Ovary (tissue), 9 donors: Measurements from ENCODE around the gene EYS. TPM values are rescaled to one million over a fixed set of nuclear protein-coding genes. Genes with fewer than 3 reads are reported as not detected.

ENCODE experiments used
- DNase-seq, 5 donors: peaks; one replicate each; pipeline ENCODE4 v3.0.0-alpha.2; 2019 to 2020
- H3K27ac ChIP-seq, 2 donors: fragments of 200-600 bp; one replicate each; pipeline versions ENCODE4 v1.5.1 to v1.8.0; 2019 to 2022
- H3K27me3 ChIP-seq: fragments of 200-600 bp; one replicate; pipeline ENCODE4 v1.8.0; 2022
- H3K36me3 ChIP-seq: fragments of 200-600 bp; sonication (generic); one replicate; pipeline ENCODE4 v1.5.1; 2019
- H3K4me1 ChIP-seq: one replicate; pipeline ENCODE4 v1.8.1; 2013; ENCODE audit warnings: mild to moderate bottlenecking, moderate library complexity; ENCODE audit not compliant: insufficient read depth
- H3K4me3 ChIP-seq: fragments of 200-600 bp; sonication (generic); one replicate; pipeline ENCODE4 v1.5.1; 2017
- H3K9me3 ChIP-seq, 2 donors: fragments of 200-600 bp in 1 of 2; sonication (generic) in 1 of 2; one replicate each; pipeline versions ENCODE4 v1.5.1 to v1.8.1; 2013 to 2019; ENCODE audit warnings: mild to moderate bottlenecking in 1 of 2, moderate library complexity in 1 of 2
- CTCF ChIP-seq, 3 donors: fragments of 450-650 bp in 2 of 3; fragments of 200-600 bp in 1 of 3; IDR thresholded peaks; one replicate each; pipeline versions ENCODE4 v1.5.1 to v1.8.0; 2016 to 2022; ENCODE audit warnings: antibody characterized with exemption in 3 of 3, mild to moderate bottlenecking in 1 of 3
- EP300 ChIP-seq: sonication (generic); formaldehyde crosslinking; IDR thresholded peaks from one replicate; pipeline ENCODE4 v1.6.1; 2017; ENCODE audit warnings: antibody characterized with exemption
- POLR2A ChIP-seq: fragments of 450-650 bp; IDR thresholded peaks from one replicate; pipeline ENCODE4 v1.6.1; 2017; ENCODE audit warnings: antibody characterized with exemption, mild to moderate bottlenecking, moderate library complexity
- WGBS, 3 donors: extraction: QIAGEN DNeasy Blood & Tissue Kit in 1 of 3; methylation state at CpG; one replicate each; pipeline versions ENCODE4 v1.1.5 to v1.1.7; 2013 to 2017; 5-methylcytosine and 5-hydroxymethylcytosine counted together
- intact Hi-C, 4 donors: fragments of 100-400 bp; cut with DNase I; formaldehyde crosslinking; loops; one replicate each; pipeline versions ENCODE4 v1.11.0 to v1.15.1; 2022 to 2023
- polyA plus RNA-seq, 2 donors: library from polyadenylated mRNA; stranded (reverse); fragments of 200-250 nt in 1 of 2; fragments of 350-450 nt in 1 of 2; fragmentation: Illumina TruSeq in 1 of 2; extraction: RNeasy Lipid Tissue Mini Kit (QIAGEN cat#74804) in 1 of 2; gene quantifications; one replicate each; pipeline ENCODE4 v1.2.3, GENCODE V29; 2013 to 2014
- total RNA-seq, 7 donors: library from RNA; depleted of rRNA in 2 of 7; stranded (reverse); fragments of >200 nt in 2 of 7; fragmentation: NEBNext Ultra II Directional in 3 of 7; extraction: Animal tissue kit (Norgen Biotek cat#: 25700) in 3 of 7; gene quantifications; one replicate each; pipeline versions ENCODE4 v1.1.0 to v1.2.4, GENCODE V29; 2016 to 2023
- donor health status: DM: no; HTN: no; CAD: no; lungs with moderate emphysema.
- donor health status: DM: no; HTN: no; CAD: no.
- donor health status: Bipolar disorder and iron deficiency.
- donor health status: DM: yes; HTN: yes; CAD: no.
- donor health status: DM: no; HTN: no; CAD: no.
- donor health status: DM: yes; HTN: yes; CAD: no.

EYS gene
- total and polyA plus RNA-seq, 9 donors: under 0.01 to 0.03 (median 0.01) TPM; not detected in 6

DNA sequence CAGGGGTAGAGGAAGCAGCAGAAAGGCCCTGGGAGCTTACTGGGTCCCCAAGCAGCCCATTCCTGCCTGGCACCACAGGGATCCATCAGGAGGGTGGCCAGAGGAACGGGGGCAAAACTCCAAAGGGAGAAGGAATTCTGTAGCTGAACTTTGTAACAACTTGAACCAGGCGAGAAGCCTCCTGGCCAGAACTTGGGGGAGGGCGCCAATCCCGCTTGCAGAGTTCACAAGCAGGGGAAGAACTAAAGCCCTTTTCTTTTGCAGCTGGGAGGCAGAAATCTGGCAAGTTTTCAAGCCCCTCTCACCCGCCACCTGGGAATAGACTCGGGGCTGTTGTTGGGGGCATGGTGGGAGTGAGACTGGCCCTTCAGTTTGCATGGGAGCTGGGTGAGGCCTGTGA, 1882.3 kb downstream of the EYS start:
- DNase-seq: no peak
- Histone ChIP-seq H3K27me3 (no peaks in the 10 kb centered on the region), H3K4me3 (no peak overlapping the region), H3K27ac (no peak overlapping the region), H3K4me1 (no peaks in the 10 kb centered on the region), H3K9me3 (no peaks in the 10 kb centered on the region), H3K36me3 (no peaks in the 10 kb centered on the region)
- intact Hi-C loops: no loop called here
- TF ChIP-seq CTCF (IDR thresholded peaks at IDR 0.05): no peak
- WGBS, 3 donors: 77 to 87% (median 81%) methylated on average over 6 of the region's 6 CpGs

DNA sequence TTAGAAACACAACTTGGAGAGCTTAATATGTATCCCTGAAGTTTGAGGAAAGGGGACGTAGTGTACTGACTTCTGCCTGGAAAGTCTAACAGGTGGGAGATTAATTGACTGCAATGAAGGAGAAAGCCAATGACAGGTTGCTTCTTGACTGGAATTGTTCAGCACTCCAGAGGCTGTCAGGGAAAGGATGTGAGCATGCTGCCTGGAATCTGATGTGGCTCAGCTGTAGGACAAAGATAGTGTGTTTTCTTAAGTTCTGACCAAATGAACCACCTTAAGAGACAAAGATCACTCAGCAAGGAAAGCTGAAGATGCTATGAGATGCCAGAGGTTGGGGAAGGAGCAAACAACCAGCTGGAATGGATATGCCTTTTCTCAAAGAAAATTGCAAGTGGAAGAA, 1885.6 kb downstream of the EYS start:
- H3K9me3 ChIP-seq: no peaks in the 10 kb centered on the region
- H3K36me3 ChIP-seq: no peaks in the 10 kb centered on the region
- no peak overlapping the region for H3K4me3 ChIP-seq
- 51 to 61% (median 59%) methylated on average over 1 of the region's 1 CpG for WGBS, 3 donors
- H3K27me3 ChIP-seq: no peaks in the 10 kb centered on the region
- TF ChIP-seq CTCF (IDR thresholded peaks at IDR 0.05): no peak
- TF ChIP-seq POLR2A: no peak
- no peak for DNase-seq
- no peaks in the 10 kb centered on the region for H3K4me1 ChIP-seq
- intact Hi-C loops: no loop called here
- H3K27ac ChIP-seq: no peak overlapping the region

DNA sequence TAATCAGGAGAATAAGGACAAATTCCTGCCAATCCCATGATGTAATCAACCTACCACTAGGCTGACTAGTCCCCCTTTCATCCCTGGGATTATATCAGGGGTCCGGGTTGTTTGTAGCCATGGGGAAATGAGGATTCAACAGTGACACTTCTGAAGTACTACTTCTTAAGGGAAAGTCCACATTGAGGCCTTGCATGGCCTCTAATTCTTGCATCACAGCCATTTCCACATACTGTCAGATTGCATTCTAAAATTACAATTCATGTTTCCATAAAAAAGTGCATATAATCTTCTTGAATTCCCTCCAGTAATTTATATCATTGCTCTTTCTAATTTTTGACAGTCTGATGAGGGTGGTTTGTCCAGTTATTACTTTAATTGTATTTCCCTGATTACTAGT, 1887.2 kb downstream of the EYS start:
- no peaks in the 10 kb centered on the region for H3K36me3 ChIP-seq
- H3K9me3 ChIP-seq: no peaks in the 10 kb centered on the region
- no peak for DNase-seq
- H3K27me3 ChIP-seq: no peaks in the 10 kb centered on the region
- H3K4me1 ChIP-seq: no peaks in the 10 kb centered on the region
- 83 to 96% (median 95%) methylated on average over 1 of the region's 1 CpG for WGBS, 3 donors
- TF ChIP-seq EP300 (no peak), POLR2A (no peak), CTCF (IDR thresholded peaks at IDR 0.05) (no peak)
- no peak overlapping the region for H3K4me3 ChIP-seq
- H3K27ac ChIP-seq: no peak overlapping the region
- intact Hi-C loops: no loop called here

DNA sequence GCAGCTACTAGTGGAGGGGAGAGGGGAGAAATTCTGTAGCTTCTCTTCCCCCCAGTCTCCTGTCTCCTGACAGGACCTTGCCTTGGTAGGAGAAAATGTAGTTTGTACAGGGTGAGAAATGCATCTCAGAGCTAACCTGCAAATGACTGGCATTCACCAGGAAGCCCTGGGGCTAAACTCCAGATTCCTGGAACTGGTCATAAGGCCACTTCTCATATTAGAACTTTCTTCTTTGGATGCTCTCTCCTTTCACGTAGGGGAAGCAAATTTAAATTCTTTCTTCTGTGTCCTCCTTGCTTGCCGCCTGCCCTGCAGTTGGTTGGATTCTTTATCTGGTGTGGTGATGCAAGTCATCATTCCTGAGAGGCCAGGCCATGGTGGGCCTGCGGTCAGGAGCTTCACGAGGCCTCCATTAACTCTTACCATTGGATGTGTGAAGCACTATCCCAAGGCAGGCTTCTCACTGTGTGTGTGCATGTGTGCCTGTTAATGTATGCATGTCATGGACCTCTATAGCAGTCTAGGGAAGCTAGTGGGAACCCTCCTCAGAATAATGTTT, 1889.5 kb downstream of the EYS start:
- H3K9me3 ChIP-seq: no peaks in the 10 kb centered on the region
- WGBS, 3 donors: 69 to 77% (median 74%) methylated on average over 4 of the region's 4 CpGs

More for the DNA sequence above, 1889.5 kb downstream of the EYS start:
- TF ChIP-seq EP300: no peak
- no peak for TF ChIP-seq CTCF (IDR thresholded peaks at IDR 0.05)
- TF ChIP-seq POLR2A: no peak
- Histone ChIP-seq H3K36me3 (no peaks in the 10 kb centered on the region), H3K27me3 (no peaks in the 10 kb centered on the region), H3K4me3 (no peak overlapping the region), H3K27ac (no peak overlapping the region), H3K4me1 (no peaks in the 10 kb centered on the region)
- no peak for DNase-seq
- intact Hi-C loops: no loop called here
